ENCODE data around the gene EFNA3. TPM values are rescaled to one million over a fixed set of nuclear protein-coding genes. Genes with fewer than 3 reads are reported as not detected.
A peak's percentile ranks its signal among the peaks of the same experiment; 100 is the strongest.

Gene EFNA3
- polyA plus RNA-seq, 1 donor from 2014 or later = 1.3 TPM

- Mint-ChIP-seq H3K27ac (no peak overlapping the region), H3K4me1 (peaks cover 1 to 7% (median 2%) of the 10 kb centered on the region in 3 donors), H3K27me3 (peaks cover 4% of the 10 kb centered on the region), H3K4me3 (peak overlapping the region in 1 of 4 donors; percentile 14), H3K36me3 (peaks cover 1% of the 10 kb centered on the region), H3K9me3 (no peaks in the 10 kb centered on the region)
These were observed 12.7 kb downstream of the EFNA3 start for GRCh38 chr1:155091071-155092051.

GRCh38 chr1:155092131-155092530, 13.5 kb downstream of the EFNA3 start:
- Mint-ChIP-seq H3K4me3 (no peak overlapping the region), H3K9me3 (no peaks in the 10 kb centered on the region), H3K27me3 (peaks cover 4% of the 10 kb centered on the region), H3K36me3 (peaks cover 1% of the 10 kb centered on the region), H3K27ac (no peak overlapping the region), H3K4me1 (peaks cover 1 to 7% (median 2%) of the 10 kb centered on the region in 3 donors)

- Mint-ChIP-seq H3K36me3 (peaks cover 1% of the 10 kb centered on the region), H3K9me3 (no peaks in the 10 kb centered on the region), H3K4me3 (no peak overlapping the region), H3K27me3 (peaks cover 4% of the 10 kb centered on the region), H3K27ac (no peak overlapping the region), H3K4me1 (peaks cover 1 to 3% (median 2%) of the 10 kb centered on the region in 3 donors)
These were observed 14.0 kb downstream of the EFNA3 start for GRCh38 chr1:155092641-155093040.

DNA sequence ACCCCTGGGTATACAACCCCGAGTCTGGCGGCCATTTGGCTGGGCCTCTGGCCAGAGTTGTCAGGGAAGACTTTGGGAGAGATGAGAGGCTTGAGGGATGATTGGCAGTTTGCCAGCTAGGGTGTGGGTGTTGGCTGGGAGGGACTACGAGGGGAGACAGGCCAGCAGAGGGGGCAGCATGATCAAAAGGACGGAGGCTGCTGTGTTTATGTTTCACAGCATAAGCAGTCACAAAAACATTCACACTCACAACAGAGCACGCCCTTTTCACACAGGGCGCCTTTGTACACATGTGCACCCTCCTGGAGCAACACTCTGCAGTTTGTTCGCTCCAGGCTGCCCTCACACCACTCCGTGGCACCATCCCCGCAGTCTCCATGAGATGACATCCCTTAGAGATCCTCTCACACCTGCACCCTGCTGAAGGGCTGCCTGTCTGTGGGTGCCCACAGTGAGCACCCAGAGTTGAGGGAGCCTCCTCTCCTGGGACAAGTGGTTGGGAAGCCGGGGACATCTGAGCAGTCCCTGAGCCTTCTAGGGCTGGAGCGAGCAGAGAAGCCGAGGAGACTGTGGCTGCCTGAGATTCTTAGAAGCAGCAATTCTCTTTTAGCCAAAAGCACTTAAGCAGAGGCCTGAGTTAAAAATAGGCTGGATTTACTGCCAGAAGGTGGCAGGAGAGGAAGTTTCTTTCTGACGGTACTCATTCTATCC, 15.4 kb downstream of the EFNA3 start:
- Mint-ChIP-seq H3K9me3 (no peaks in the 10 kb centered on the region), H3K27me3 (peaks cover 2% of the 10 kb centered on the region), H3K4me3 (no peak overlapping the region), H3K36me3 (peaks cover 1% of the 10 kb centered on the region), H3K4me1 (peaks cover 0 to 2% (median 0%) of the 10 kb centered on the region in 3 donors), H3K27ac (no peak overlapping the region)

DNA sequence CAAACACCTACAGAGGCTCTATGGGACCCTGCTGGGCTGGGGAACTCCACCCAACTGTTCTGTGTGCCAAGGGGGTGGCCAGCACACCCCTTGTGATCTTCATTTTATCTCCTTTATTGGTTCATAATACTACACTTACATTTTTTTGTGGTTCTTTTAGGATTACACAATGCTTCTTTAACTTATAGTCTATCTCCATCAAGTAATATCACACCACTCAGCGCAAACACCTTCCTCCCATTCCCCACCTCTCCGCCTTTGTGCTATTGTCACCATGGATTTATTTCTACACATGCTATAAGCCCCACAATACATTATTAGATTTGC, 15.9 kb downstream of the EFNA3 start:
- Mint-ChIP-seq H3K27me3 (peaks cover 2% of the 10 kb centered on the region), H3K9me3 (no peaks in the 10 kb centered on the region), H3K4me3 (no peak overlapping the region), H3K36me3 (peaks cover 1% of the 10 kb centered on the region), H3K4me1 (peaks cover 0 to 2% (median 0%) of the 10 kb centered on the region in 3 donors), H3K27ac (no peak overlapping the region)

GRCh38 chr1:155099331-155099730, 20.7 kb downstream of the EFNA3 start:
- no peaks in the 10 kb centered on the region for H3K36me3 Mint-ChIP-seq
- H3K27me3 Mint-ChIP-seq = peaks cover 2% of the 10 kb centered on the region
- no peaks in the 10 kb centered on the region for H3K4me1 Mint-ChIP-seq
- H3K27ac Mint-ChIP-seq = no peak overlapping the region
- H3K4me3 Mint-ChIP-seq = no peak overlapping the region
- no peaks in the 10 kb centered on the region for H3K9me3 Mint-ChIP-seq

GRCh38 chr1:155103325-155103724, 24.7 kb downstream of the EFNA3 start:
- no peaks in the 10 kb centered on the region for H3K9me3 Mint-ChIP-seq
- peaks cover 0 to 2% (median 0%) of the 10 kb centered on the region in 3 donors for H3K4me1 Mint-ChIP-seq
- H3K27me3 Mint-ChIP-seq = no peaks in the 10 kb centered on the region
- no peak overlapping the region for H3K4me3 Mint-ChIP-seq
- H3K36me3 Mint-ChIP-seq = no peaks in the 10 kb centered on the region
- H3K27ac Mint-ChIP-seq = no peak overlapping the region

DNA sequence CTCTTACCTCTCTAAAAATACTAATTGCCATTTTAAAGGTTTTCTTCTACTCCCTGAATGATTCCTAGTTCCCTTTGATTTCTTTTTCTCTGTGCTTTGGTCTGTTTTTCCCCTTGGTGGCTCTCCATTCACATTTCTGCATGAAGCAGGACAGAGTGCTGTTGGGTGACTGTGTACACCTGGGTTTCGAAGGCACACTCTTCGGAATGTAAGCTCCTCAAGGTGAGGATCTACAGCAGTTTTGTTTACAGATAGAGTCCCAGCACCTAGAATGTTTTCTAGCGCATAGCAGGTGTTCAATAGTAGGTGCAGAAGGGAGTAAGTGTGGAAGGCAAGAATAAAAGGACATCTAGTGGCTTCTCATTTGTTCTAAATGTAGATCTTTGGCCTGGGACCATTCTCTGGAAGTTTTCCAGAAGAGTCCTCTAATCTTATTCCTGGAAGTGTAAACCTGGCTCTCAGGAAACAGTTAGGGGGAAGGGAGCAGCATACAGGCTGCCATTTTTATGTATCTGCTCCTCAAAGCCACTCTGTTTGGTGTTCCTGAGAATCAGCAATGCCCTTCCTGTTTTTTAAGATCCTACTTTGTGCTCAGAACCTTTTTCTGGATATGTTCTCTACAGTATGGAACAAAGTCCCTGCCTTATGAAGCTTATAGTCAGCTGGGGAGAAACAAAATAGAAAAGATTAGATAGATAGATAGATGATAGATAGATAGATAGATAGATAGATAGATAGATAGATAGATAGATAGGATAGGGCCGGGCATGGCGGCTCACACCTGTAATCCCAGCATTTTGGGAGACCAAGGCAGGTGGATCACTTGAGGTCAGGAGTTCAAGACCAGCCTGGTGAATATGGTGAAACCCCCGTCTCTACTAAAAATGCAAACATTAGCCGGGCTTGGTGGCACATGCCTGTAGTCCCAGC, 26.2 kb downstream of the EFNA3 start:
- no peak overlapping the region for H3K27ac Mint-ChIP-seq
- H3K27me3 Mint-ChIP-seq = no peaks in the 10 kb centered on the region
- H3K36me3 Mint-ChIP-seq = peaks cover 2% of the 10 kb centered on the region
- no peak overlapping the region for H3K4me3 Mint-ChIP-seq
- no peaks in the 10 kb centered on the region for H3K9me3 Mint-ChIP-seq
- peaks cover 0 to 2% (median 0%) of the 10 kb centered on the region in 3 donors for H3K4me1 Mint-ChIP-seq

DNA sequence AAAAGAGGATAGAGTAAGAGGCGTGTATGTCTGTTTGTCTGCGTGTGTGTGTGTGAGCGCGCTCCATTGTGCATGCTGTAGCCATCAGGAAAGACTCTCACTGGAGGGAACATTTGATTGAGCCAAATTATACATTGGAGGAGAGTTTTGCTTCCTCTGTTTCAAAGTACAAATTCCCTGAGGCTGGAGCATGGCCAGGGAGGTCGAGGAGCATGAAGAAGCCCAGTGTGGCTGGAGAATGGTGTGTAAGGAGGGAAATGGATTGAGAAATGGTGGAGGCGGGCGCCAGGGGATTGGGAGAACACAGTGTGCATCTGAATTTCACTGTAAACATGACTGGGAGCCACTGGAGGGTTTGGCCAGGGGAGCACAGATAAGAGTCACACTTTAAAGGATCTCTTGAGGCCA, 27.0 kb downstream of the EFNA3 start:
- Mint-ChIP-seq H3K27me3 (peaks cover 1% of the 10 kb centered on the region), H3K9me3 (no peaks in the 10 kb centered on the region), H3K36me3 (peaks cover 2% of the 10 kb centered on the region), H3K27ac (no peak overlapping the region), H3K4me3 (no peak overlapping the region), H3K4me1 (peaks cover 0 to 2% (median 0%) of the 10 kb centered on the region in 3 donors)

GRCh38 chr1:155106862-155107261, 28.2 kb downstream of the EFNA3 start:
- Mint-ChIP-seq H3K9me3 (no peaks in the 10 kb centered on the region), H3K27ac (no peak overlapping the region), H3K36me3 (peaks cover 2% of the 10 kb centered on the region), H3K27me3 (peaks cover 5% of the 10 kb centered on the region), H3K4me1 (peaks cover 0 to 2% (median 0%) of the 10 kb centered on the region in 3 donors), H3K4me3 (no peak overlapping the region)

- Mint-ChIP-seq H3K36me3 (peaks cover 2% of the 10 kb centered on the region), H3K27ac (no peak overlapping the region), H3K4me3 (no peak overlapping the region), H3K4me1 (peaks cover 0 to 2% (median 0%) of the 10 kb centered on the region in 3 donors), H3K9me3 (no peaks in the 10 kb centered on the region), H3K27me3 (peaks cover 5% of the 10 kb centered on the region)
These were observed 28.9 kb downstream of the EFNA3 start for GRCh38 chr1:155107309-155108264.

DNA sequence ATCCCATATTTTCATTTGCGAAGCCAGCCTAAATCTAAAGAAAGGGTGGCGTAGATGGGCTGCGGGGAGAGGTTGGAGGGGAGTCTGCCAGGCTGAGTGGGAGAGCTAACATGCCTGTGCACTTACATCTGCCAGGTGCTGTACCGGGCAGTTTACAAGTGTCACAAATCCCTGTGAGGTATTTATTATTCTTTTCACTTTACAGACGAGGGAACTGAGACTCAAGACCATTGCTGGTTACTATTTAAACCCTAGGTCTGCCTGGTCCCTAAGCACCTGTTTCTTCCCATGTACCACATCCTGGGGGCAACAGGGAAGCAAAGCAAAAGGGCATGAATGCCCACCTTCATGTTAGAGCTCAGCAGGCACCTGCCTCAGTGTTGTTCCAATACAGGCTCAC, 29.7 kb downstream of the EFNA3 start:
- Mint-ChIP-seq H3K36me3 (peaks cover 2% of the 10 kb centered on the region), H3K4me3 (no peak overlapping the region), H3K27me3 (peaks cover 5% of the 10 kb centered on the region), H3K4me1 (peaks cover 0 to 2% (median 0%) of the 10 kb centered on the region in 3 donors), H3K9me3 (no peaks in the 10 kb centered on the region), H3K27ac (no peak overlapping the region)

GRCh38 chr1:155110381-155110780, 31.7 kb downstream of the EFNA3 start:
- H3K27ac Mint-ChIP-seq = no peak overlapping the region
- H3K4me3 Mint-ChIP-seq = no peak overlapping the region
- H3K36me3 Mint-ChIP-seq = peaks cover 2% of the 10 kb centered on the region
- H3K4me1 Mint-ChIP-seq = peaks cover 0 to 2% (median 0%) of the 10 kb centered on the region in 3 donors
- H3K9me3 Mint-ChIP-seq = no peaks in the 10 kb centered on the region
- H3K27me3 Mint-ChIP-seq = peaks cover 5% of the 10 kb centered on the region

- Mint-ChIP-seq H3K36me3 (peaks cover 2% of the 10 kb centered on the region), H3K4me3 (no peak overlapping the region), H3K9me3 (no peaks in the 10 kb centered on the region), H3K4me1 (no peaks in the 10 kb centered on the region), H3K27me3 (peaks cover 5% of the 10 kb centered on the region), H3K27ac (no peak overlapping the region)
These were observed 32.2 kb downstream of the EFNA3 start for GRCh38 chr1:155110826-155111225.

Measured in IgD-negative memory B cell (primary cell).